Measurements from ENCODE around the gene FAM53C.

Gene FAM53C

DNA sequence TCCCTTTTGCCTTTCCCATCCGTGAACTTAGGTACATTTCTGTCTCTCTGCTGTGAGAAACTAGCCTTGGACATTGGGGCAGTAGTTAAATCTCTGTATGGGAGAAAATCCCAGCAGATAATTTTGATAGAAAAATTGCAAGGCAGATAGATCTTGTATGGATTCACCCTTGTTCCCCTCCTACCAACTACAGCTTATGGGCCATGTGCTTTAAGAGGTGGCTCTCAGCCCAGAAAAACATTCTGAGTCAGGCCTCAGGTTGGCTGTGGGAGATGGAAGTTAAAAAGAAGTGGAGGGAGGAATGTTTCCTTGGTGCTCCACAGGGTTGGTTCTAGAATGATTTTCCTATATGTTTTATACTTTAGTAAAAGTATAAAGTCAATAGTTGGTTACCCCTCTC, 13.0 kb downstream of the FAM53C start:
- peaks cover 18% of the 10 kb centered on the region; the same call in 1 of the 2 replicates for H3K36me3 ChIP-seq (ENCODE audit: insufficient read depth, low read length)
- no peak overlapping the region for H3K4me2 ChIP-seq (ENCODE audit: low read depth, low read length, poor library complexity, severe bottlenecking)
- H3K9me2 ChIP-seq (replicated peaks; ENCODE audit: low read depth, low read length), result no peaks in the 10 kb centered on the region
- TF ChIP-seq EZH2phosphoT487 (IDR thresholded peaks at IDR 0.05; ENCODE audit: borderline replicate concordance), result no peak
- TF ChIP-seq, protein P1, sequence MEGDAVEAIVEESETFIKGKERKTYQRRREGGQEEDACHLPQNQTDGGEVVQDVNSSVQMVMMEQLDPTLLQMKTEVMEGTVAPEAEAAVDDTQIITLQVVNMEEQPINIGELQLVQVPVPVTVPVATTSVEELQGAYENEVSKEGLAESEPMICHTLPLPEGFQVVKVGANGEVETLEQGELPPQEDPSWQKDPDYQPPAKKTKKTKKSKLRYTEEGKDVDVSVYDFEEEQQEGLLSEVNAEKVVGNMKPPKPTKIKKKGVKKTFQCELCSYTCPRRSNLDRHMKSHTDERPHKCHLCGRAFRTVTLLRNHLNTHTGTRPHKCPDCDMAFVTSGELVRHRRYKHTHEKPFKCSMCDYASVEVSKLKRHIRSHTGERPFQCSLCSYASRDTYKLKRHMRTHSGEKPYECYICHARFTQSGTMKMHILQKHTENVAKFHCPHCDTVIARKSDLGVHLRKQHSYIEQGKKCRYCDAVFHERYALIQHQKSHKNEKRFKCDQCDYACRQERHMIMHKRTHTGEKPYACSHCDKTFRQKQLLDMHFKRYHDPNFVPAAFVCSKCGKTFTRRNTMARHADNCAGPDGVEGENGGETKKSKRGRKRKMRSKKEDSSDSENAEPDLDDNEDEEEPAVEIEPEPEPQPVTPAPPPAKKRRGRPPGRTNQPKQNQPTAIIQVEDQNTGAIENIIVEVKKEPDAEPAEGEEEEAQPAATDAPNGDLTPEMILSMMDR (conservative IDR thresholded peaks at IDR 0.05; ENCODE audit: low read length), result no peak
- peaks cover 27% of the 10 kb centered on the region for H3K4me1 ChIP-seq (ENCODE audit: insufficient read depth, low read length, poor library complexity, severe bottlenecking)
- no peaks in the 10 kb centered on the region for H3K9me3 ChIP-seq (ENCODE audit: insufficient read depth, low read depth, low read length)
- H4K20me1 ChIP-seq (ENCODE audit: insufficient read depth, low read length, poor library complexity, severe bottlenecking), result peaks cover 31% of the 10 kb centered on the region
- no peaks in the 10 kb centered on the region for H3F3A ChIP-seq (ENCODE audit: low read depth)
- H3K9ac ChIP-seq (ENCODE audit: low read depth, low read length, poor library complexity, severe bottlenecking), result no peak overlapping the region
- no peak overlapping the region for H2AFZ ChIP-seq (ENCODE audit: low read length)
- H3K4me3 ChIP-seq (ENCODE audit: low read length, poor library complexity, severe bottlenecking), result no peak overlapping the region
- no peaks in the 10 kb centered on the region for H3K27me3 ChIP-seq (ENCODE audit: insufficient read depth, low read length, poor library complexity, severe bottlenecking)
- peaks cover 34% of the 10 kb centered on the region for H3K79me2 ChIP-seq (ENCODE audit: insufficient read depth, low read length)

GRCh38 chr5:138351517-138351916, 13.5 kb downstream of the FAM53C start:
- Histone ChIP-seq H3K4me2 (ENCODE audit: low read depth, low read length, poor library complexity, severe bottlenecking) (no peak overlapping the region), H3K4me3 (ENCODE audit: low read length, poor library complexity, severe bottlenecking) (no peak overlapping the region), H3K9me2 (replicated peaks; ENCODE audit: low read depth, low read length) (no peaks in the 10 kb centered on the region), H3F3A (ENCODE audit: low read depth) (no peaks in the 10 kb centered on the region), H3K36me3 (ENCODE audit: insufficient read depth, low read length) (peaks cover 17% of the 10 kb centered on the region; the same call in 1 of the 2 replicates), H3K4me1 (ENCODE audit: insufficient read depth, low read length, poor library complexity, severe bottlenecking) (peaks cover 31% of the 10 kb centered on the region), H3K9ac (ENCODE audit: low read depth, low read length, poor library complexity, severe bottlenecking) (no peak overlapping the region), H3K27me3 (ENCODE audit: insufficient read depth, low read length, poor library complexity, severe bottlenecking) (no peaks in the 10 kb centered on the region), H2AFZ (ENCODE audit: low read length) (no peak overlapping the region), H3K79me2 (ENCODE audit: insufficient read depth, low read length) (peaks cover 39% of the 10 kb centered on the region), H4K20me1 (ENCODE audit: insufficient read depth, low read length, poor library complexity, severe bottlenecking) (peaks cover 35% of the 10 kb centered on the region), H3K9me3 (ENCODE audit: insufficient read depth, low read depth, low read length) (no peaks in the 10 kb centered on the region)
- no peak for TF ChIP-seq EZH2phosphoT487 (IDR thresholded peaks at IDR 0.05; ENCODE audit: borderline replicate concordance)
- TF ChIP-seq, protein P1 (conservative IDR thresholded peaks at IDR 0.05; ENCODE audit: low read length), result no peak

GRCh38 chr5:138352071-138352721, 14.1 kb downstream of the FAM53C start, which contains the start of gene KDM3B:
Gene KDM3B (plus strand): TSS chr5:138352685. CDS start chr5:138352796, 111 bp downstream.
- no peaks in the 10 kb centered on the region for H3K27me3 ChIP-seq (ENCODE audit: insufficient read depth, low read length, poor library complexity, severe bottlenecking)
- H3K9me3 ChIP-seq (ENCODE audit: insufficient read depth, low read depth, low read length), result no peaks in the 10 kb centered on the region
- H3K9ac ChIP-seq (ENCODE audit: low read depth, low read length, poor library complexity, severe bottlenecking), result peak within 1 kb of the TSS; percentile 97
- no peaks in the 10 kb centered on the region for H3K9me2 ChIP-seq (replicated peaks; ENCODE audit: low read depth, low read length)
- peaks cover 38% of the 10 kb centered on the region for H4K20me1 ChIP-seq (ENCODE audit: insufficient read depth, low read length, poor library complexity, severe bottlenecking)
- H3K79me2 ChIP-seq (ENCODE audit: insufficient read depth, low read length), result peaks cover 46% of the 10 kb centered on the region
- H3K4me1 ChIP-seq (ENCODE audit: insufficient read depth, low read length, poor library complexity, severe bottlenecking), result peaks cover 32% of the 10 kb centered on the region
- H3K4me2 ChIP-seq (ENCODE audit: low read depth, low read length, poor library complexity, severe bottlenecking), result peak within 1 kb of the TSS; percentile 91
- H2AFZ ChIP-seq (ENCODE audit: low read length), result peak within 1 kb of the TSS; percentile 83
- TF ChIP-seq, protein P1 (conservative IDR thresholded peaks at IDR 0.05; ENCODE audit: low read length), result peak; percentile 98
- no peak for TF ChIP-seq EZH2phosphoT487 (IDR thresholded peaks at IDR 0.05; ENCODE audit: borderline replicate concordance)
- H3K4me3 ChIP-seq (ENCODE audit: low read length, poor library complexity, severe bottlenecking), result peak within 1 kb of the TSS; percentile 98
- no peaks in the 10 kb centered on the region for H3F3A ChIP-seq (ENCODE audit: low read depth)
- peaks cover 10% of the 10 kb centered on the region; the same call in 1 of the 2 replicates for H3K36me3 ChIP-seq (ENCODE audit: insufficient read depth, low read length)
